Effector CD8-positive, alpha-beta T cell (primary cell): ENCODE measurements around the gene ADAR.
"Not testable (repeated sequence)": the region's sequence is repeated elsewhere in the genome, so short reads cannot be mapped to it uniquely, and the experiment has no call there.

ENCODE experiments used
- DNase-seq: peaks from one replicate; lab custom pipeline; 2025; lab: John Stamatoyannopoulos, UW
- total RNA-seq, 4 experiments: gene quantifications; one replicate each; lab custom pipeline; 2026; lab: John Stamatoyannopoulos, UW

Gene ADAR
- total RNA-seq: 542 to 682 (median 590) reads per million in 4 experiments

- peak; percentile 81 for DNase-seq
Measured at GRCh38 chr1:154607609-154608396, at the start of gene ADAR. ADAR (minus strand) TSS chr1:154608186; CDS start chr1:154608006, 180 bp downstream.

DNA sequence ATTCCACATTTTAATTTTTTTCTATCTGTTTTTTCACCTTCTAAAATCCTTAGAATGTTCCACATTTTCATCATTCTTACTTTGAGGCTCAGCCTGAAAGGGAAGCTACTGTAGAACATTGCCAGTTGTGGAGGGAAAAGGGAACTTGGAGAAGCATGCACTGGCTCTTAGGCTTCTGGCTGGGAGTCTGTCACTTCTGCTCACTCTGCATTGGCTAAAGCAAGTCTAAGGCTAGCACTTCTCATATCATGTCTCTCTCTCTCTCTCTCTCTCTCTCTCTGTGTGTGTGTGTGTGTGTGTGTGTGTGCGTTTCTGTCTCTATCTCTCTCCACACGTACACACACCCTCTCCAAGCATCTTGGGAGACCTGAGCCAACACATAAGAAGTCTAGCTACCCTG lies 49.6 kb upstream of the ADAR start:
- no peak for DNase-seq

DNA sequence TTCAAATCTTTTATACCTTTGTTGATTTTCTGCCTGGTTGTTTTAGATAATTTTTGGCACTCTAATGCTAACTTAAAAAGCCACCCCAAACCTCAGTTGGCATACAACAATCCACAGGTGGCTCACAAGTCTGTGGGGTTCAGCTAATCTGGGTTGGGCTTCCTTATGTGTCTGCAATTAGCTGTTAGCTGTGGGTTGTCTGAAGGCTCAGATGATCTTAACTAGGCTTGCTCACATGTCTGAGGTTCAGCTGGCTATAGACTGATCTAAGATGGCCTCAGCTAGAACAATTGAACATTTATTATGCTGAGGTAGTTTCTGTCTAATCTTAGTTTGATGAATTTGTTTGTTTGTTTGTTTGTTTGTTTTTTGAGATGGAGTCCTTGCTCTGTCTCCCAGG lies 44.9 kb upstream of the ADAR start:
- DNase-seq: no peak

GRCh38 chr1:154644724-154645123 lies 36.7 kb upstream of the ADAR start:
- DNase-seq: not testable (repeated sequence)

GRCh38 chr1:154641534-154641933 lies 33.5 kb upstream of the ADAR start:
- no peak for DNase-seq

DNA sequence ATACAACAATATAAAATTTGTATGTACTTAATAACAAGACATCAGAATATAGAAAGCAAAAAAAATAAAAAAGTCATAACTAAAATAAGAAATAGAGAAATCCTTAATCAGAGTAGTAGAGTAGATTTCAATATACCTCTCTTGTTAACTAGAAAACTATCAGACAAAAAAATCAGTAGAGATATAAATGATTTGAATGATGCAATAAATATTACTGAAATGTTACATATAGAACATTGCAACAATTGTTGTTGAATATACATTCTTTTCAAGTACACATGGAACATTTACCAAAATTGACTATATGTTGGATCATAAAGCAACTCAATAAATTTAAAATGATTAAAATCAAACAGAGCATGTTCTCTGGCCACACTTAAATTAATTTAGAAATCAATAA lies 31.9 kb upstream of the ADAR start:
- no peak for DNase-seq

GRCh38 chr1:154635171-154635570 lies 27.2 kb upstream of the ADAR start:
- DNase-seq: no peak

DNA sequence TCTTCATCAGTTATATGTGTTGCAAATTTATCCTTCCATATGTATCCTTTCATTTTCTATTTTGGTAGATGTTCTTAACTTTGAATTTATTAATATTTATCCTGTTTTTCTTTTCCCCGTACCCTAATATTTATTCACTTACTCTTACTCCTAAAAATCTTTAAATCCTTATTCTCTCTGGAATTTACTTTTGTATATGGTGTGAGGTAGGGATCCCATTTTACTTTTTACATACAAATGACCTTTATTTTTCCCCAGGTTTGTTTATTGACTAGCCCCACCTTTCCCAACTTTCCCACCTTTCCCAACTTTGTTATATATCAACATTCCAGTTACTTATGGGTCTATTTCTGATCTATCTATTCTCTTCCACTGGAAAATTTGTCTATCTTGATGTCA lies 21.7 kb upstream of the ADAR start:
- no peak for DNase-seq

GRCh38 chr1:154629061-154629674 lies 21.2 kb upstream of the ADAR start:
- no peak for DNase-seq

- no peak for DNase-seq
Measured at GRCh38 chr1:154628121-154628405, 20.1 kb upstream of the ADAR start.

GRCh38 chr1:154627257-154628120 lies 19.5 kb upstream of the ADAR start:
- DNase-seq: peak; percentile 81

- DNase-seq: no peak
Measured at GRCh38 chr1:154626456-154627256, 18.7 kb upstream of the ADAR start.

GRCh38 chr1:154624746-154625643 lies 17.0 kb upstream of the ADAR start:
- DNase-seq: no peak

GRCh38 chr1:154623358-154623757 lies 15.4 kb upstream of the ADAR start:
- DNase-seq: no peak

GRCh38 chr1:154622503-154623039 lies 14.6 kb upstream of the ADAR start:
- no peak for DNase-seq

- no peak for DNase-seq
Measured at GRCh38 chr1:154621875-154622274, 13.9 kb upstream of the ADAR start.

DNA sequence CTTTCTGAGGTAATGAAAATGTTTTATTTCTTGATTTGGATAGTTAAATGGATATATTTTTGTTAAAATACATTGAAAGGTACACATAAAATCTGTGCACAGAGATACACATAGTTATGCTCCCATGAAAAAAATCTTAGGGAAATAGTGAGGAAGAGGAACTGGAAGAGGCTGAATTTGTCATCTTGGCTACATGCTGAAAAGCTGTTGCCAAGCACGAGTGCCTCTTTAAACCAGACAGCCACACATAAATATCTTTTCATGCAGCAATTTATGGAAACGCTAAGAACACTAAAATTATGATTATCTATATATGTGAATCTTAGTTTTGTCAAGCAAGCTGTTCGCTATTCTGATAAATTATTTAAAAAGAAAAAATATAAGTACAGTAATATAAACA lies 12.8 kb upstream of the ADAR start:
- DNase-seq: no peak

GRCh38 chr1:154619181-154619948 lies 11.4 kb upstream of the ADAR start:
- no peak for DNase-seq

DNA sequence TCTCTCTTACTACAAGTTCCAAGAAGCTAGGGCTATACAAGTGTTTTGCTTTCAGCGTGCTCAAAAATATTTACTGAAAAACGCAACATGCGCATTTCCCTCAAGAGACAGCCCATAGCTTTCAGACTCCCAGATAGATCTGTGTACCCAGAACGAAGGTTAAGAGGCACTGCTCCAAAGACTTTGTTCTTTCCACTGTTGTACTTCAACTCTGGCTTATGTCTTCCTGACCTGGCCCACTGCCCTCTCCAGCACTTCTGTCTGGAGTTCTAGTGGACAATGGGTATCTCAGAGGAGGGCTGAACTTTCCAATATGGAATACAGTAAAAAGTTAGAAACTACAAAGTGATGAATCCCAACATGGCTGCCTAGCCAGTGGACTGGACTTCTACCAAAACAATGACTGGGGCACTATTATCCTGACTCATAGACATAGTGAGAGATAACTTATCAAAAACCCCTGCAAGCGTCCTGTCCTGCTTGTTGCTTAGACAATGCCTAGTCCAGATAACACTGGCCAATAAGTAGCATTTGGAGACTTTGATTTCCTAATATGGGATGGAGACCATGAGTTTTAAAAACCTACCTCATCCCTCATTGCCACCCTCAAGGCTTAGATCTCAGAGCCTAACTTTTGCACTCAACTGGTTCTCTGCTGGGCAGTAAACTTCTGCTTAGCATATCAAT lies 8.8 kb upstream of the ADAR start:
- DNase-seq: no peak
